GM21825 (cell line): ENCODE measurements around the gene NDUFAB1.
"Not testable (repeated sequence)": the region's sequence is repeated elsewhere in the genome, so short reads cannot be mapped to it uniquely, and the experiment has no call there.

Source experiments
- ATAC-seq: cut with Tn5 transposase; IDR thresholded peaks from one replicate; pipeline ENCODE4 v1.9.1; 2021; ENCODE audit warnings: mild to moderate bottlenecking, moderate library complexity; ENCODE audit not compliant: unreplicated experiment

The NDUFAB1 gene

DNA sequence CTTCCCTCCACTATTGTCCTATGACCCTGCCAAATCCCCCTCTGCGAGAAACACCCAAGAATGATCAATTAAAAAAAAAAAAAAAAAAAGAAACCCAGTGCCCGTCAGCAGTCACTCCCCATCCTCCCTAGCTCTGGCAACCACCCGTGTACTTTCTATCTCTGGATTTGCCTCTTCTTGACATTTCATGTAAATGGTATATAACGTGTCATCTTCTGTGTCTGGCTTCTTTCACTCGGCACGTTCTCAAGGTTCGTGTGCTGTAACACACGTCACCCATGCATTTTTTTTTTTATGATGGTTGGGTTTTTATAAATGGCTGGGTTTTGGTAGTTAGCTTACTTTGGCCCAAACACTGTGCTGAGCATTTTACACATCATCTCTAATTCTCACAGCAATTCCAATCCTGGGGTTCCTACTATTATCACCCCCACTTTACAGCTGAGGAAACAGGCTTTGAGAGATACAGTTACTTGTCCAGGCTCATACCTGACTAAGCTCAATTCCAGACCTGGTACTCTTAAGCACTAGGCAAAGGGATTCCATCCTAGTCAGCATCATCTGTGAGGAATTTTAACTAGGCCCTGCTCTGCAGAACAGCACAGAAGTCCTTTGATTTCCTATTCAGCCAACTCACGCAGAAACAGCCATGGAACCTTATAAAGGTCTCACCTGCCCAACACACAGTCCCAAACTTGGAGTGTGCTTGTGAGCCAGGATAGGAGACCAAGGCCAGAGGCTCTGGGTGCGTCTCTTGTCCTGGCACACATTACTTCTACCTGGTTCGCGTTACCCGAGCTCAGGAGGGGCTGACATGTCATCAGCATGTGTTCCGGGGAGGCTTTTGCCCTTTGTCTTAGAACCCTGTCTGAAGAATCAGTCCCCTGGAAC lies 11.7 kb downstream of the NDUFAB1 start:
- ATAC-seq = no peak

DNA sequence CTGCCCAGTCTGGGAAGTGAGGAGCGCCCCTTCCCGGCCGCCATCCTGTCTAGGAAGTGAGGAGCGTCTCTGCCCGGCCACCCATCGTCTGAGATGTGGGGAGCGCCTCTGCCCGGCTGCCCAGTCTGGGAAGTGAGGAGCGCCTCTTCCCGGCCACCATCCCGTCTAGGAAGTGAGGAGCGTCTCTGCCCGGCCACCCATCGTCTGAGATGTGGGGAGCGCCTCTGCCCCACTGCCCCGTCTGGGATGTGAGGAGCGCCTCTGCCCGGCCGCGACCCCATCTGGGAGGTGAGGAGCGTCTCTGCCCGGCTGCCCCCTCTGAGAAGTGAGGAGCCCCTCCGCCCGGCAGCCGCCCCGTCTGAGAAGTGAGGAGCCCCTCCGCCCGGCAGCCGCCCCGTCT lies 12.8 kb downstream of the NDUFAB1 start:
- ATAC-seq = not testable (repeated sequence)

DNA sequence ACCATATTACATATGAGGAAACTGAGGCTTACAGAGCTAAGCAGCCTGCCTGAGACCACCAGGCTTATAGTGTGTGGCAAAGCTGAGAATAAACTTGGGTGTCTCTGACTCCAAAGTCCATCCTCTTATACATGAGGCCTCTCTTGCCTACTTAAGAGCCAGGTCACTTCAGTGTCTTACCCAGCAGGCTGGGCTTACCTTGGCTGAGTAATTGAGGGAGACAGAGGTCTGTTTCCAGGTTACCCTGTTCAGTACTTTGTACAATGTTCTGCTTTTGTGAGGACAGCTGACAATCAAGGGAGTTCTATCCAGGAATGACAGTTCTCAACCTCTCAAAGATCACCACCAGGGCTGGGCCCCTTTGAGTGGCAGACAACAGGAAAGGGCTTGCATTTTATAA lies 14.4 kb downstream of the NDUFAB1 start:
- no peak for ATAC-seq

DNA sequence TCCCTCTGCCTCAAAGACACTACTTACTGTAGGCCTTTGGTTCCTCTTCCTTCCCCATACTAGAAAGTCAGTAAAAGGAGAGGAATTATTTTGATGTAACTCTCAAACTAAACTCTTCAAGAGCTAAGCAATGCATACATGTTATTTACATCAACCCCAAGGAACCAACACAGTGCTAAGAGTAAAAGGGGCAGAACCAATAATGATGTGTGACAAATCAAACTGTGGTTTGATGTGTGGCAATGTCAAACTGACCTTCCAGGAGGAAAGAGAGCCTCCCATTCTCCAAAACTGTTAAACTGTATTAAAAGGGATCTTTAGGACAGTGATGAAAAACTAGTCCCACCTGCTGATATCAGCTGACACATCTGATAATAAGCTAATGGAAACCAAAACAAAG lies 15.7 kb downstream of the NDUFAB1 start:
- ATAC-seq = no peak

DNA sequence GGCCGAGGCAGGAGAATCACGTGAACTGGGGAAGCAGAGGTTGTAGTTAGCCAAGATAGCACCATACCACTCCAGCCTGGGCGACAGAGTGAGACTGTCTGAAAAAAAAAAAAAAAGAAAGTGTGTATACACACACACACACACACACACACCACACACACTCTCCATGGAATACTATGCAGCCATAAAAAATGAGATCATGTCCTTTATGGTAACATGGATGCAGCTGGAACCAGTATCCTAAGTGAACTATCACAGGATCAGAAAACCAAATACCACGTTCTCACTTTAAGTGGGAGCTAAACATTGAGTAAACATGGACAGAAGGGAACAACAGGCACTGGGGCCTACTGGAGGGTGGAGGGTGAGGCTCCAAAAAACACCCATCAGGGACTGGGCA lies 16.7 kb downstream of the NDUFAB1 start:
- no peak for ATAC-seq

DNA sequence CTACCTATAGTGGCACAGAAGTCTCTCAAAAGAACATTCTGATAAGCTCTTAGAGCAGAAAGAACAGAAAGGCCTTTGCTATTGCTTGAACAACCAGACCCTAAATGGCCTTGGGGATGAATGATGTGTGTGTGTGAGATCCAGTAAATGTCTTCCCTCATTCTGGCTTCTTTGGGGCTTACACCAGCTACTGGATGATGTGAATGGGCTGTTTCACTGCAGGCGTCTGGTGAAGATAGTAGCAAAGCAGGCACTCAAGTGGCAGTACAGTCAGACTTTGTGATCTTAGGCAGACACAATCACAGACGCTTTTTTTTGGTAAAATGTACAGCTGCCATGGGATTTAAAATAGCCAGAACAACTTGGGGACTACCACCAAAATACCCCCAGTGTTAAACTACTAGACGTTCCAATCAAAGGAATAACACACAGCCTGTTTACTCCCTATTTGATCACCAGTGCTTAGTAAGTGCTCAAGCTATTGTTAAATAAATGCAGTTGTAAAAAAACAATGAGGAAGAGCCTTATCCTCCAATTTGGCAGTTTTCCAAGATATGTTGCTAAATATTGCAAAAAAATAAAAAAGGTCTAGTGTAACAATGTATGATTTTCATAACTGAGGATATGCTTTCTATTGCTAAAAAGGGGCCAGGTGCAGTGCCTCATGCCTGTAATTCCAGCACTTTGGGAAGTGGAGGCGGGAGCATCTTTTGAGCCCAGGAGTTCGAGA lies 17.9 kb downstream of the NDUFAB1 start:
- no peak for ATAC-seq

DNA sequence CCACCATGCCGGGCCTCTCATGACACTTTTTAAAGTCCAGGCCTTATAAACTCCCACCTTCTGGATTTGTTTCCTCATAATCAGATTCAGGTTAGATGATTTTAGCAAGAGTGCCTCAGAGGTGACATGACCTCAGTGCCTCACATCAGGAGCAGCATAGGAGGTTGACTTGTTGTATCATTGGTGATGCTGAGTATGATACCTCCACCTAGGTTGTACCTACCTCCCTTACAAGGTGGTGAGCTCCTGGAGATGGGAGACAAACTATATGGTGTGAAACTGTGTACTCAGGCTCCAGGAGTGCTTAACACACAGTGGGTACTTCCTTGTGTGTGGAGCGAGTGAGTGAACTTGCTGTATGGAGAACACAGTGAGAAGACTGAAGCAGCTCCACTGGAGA lies 18.6 kb downstream of the NDUFAB1 start:
- no peak for ATAC-seq

DNA sequence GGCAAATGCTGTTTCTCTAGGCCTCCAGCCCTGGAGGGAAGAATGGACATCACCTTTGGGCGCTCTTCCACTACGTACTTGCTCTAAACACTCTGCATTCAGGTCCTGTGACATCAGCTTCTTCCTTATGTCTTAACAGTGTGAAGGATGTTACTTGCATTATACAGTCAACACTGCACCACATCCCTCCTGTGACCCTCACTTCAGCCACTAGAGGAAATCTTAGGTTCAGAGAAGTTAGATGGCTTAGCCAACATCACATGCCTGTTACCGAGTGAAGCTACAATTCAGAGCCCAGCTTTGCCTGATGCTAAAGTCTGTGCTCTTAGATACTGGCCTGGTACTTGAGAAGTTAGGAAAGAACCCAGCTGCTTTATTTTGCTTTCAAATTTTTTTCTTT lies 20.3 kb downstream of the NDUFAB1 start:
- no peak for ATAC-seq

DNA sequence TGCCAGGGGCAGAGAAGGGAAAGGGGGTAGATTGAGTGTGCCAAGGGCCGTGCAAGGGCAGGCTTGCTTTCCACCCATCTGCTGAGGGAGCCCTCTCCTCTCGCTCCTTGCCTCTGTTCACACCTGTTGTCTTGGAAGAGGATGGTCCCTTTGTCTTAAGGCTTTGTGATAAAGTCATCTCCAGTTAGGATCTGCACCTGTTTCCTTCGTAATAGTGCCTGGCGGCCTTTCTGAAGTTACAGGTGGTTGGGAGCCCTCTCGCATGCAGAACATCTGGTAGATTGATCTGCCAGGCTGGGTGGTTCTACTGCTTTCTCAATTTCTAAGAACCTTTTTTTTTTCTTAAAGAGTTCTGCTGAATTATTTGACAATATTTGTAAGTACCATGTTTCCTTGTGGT lies 22.3 kb downstream of the NDUFAB1 start:
- no peak for ATAC-seq

DNA sequence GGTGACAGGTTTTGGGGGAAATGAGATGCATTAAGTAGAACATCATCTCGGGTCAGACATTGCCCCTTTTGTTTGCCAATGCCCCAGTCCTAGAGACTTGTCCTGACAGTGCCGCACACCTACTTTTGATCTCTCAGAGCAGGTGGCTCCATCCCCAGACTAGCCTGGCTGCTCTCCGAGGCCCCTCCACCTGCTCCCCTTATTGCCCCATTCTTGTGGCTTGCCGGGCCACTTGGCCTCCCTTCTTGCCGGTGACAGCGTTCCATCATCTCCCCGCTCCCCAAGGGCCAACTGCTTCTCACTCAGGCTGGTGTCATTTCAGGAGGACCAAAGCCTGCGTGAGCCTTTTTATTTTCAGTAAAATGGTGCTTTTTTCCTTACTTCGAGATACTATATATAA lies 23.7 kb downstream of the NDUFAB1 start:
- no peak for ATAC-seq

DNA sequence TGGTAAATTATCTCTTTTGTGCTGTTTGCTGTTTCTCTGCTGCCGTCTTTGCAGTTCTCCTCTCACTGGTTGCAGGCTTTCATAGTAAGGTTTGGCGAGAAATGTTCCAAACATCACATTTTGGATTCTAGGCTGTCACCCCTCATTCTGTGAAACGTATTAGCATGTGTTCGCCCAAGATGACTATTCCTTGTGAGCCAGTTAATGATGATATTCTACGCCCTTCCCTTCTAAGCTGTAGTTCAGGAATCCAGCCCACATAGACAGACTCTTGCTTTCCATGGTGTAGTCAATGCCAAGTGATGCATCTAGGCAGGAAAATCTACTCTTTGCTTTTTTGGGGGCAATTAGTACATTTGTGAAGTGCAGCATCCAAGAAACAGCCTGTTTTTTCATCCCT lies 24.2 kb downstream of the NDUFAB1 start:
- no peak for ATAC-seq

DNA sequence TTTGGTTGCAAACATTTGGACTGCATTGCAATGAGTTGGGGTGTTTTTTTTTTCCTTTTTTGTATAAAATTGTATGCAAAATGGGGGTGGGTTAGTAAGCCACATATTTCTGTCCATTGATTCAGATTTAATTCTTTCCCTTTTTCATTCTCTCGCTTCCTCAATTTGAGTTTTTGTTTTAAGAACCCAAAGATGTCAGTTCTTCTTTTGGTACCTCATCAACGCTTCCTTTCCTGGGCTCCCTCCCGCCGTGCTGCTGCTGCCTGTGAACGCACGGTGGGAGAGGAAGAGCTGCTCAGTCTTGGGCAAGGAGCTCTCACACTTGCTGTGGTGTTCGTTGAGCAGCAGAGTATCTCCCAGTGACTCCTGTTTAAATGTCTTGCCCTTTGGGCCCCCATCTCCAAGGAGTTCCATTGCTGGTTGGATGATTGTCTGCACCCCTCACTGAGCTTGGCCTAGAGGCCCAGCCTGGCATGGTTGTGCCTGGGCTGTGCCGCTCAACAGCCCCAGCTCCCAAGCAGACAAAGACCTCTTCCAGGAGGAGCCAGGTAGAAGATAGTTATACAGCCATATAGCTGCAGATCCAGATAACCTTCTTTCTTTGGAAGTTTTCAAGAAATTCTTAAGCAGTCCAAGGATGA lies 25.0 kb downstream of the NDUFAB1 start:
- ATAC-seq = no peak

DNA sequence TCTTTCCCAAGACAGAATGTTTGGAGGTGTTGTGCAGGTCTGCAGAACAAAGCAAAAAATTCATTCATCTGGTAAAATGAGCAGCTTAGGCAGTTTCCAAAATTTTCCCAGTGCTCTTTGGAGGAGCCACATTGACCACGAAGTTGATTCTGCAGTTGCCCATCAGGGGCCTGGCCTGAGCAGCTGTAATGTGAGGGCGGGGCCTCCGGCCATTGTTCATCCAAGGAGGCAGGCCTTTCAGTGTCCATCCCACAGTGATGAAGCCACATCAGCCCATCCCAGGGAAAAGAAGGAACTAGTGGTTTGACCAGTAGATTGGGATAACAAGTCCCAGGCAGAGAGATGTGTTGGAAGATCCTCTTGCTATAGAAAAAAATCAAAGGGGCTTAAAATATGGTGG lies 28.5 kb downstream of the NDUFAB1 start:
- no peak for ATAC-seq

DNA sequence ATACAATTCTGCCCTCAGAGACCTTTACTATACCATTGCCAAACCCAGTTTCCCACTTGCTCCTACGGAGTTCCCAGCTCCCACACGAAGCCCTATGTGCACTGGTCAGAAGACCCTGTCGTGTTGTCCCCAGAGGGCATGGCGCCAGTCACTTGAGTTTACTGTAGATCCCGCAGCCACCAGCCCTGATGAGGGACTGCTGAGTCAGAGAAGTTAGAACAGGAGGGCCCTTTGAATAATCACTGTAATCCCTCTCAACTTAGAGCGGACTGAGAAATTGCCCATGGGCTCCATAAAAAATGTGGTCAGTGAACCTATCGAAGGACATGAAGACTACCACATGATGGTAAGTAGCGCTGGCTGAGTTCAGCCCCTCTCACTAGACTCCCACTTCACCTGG lies 29.4 kb downstream of the NDUFAB1 start:
- no peak for ATAC-seq

DNA sequence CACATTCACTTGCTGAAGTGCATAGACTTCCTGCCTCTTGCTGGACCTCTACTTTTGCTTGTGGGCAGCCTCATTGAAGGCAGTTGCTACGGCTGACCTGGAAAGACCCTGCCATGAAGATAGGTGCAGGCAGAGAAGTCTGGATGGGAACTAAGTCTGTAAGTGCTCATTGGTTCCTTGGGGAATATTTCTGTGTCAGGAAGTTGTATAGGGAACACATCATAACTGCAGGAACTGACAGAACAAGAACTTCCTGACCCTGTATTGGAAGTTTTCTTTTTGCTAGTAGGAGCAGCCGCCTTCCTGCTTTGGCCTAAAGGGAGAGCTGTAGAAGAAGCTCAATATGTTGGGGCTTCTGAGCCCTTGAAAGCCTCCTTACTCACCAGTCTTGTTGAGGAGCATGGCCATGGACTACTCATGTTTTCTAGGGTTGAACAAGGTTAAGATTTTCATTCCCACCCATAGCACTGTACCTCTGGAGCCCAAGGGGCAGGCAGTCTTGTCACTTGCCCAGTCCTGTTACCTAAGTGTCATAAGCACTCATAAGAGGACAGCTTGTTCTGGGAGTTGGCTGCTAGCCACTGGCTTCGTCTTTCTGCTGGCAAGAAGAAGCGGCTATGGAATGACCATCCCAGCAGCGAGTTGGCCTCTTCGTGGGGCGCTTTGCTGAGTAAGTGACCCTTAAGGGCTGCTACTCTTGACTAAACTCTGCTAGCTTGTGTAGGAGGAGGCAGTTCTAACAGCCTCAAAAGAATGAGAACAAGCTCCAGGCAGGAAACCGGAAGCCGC lies 31.3 kb downstream of the NDUFAB1 start:
- ATAC-seq = no peak

DNA sequence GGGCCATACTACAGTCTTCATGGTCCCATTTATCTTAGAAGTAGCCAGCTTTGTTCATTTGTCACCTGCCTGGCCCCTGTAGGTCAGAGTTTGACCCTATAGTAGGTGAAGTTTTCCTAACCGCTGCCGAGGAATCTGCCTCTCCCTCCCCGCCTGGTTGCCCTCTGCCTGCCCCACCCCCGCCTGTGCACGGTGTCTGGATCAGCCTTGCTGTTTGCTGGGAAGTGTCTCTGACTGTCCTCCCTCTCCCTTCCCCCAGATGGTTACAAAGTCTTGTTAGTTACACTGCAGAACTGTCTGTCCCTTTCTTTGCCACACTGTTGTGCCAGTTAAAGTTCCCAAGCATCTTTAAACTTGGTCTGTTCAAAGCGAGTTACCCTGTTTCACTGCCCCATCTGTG lies 32.9 kb downstream of the NDUFAB1 start:
- ATAC-seq = no peak

DNA sequence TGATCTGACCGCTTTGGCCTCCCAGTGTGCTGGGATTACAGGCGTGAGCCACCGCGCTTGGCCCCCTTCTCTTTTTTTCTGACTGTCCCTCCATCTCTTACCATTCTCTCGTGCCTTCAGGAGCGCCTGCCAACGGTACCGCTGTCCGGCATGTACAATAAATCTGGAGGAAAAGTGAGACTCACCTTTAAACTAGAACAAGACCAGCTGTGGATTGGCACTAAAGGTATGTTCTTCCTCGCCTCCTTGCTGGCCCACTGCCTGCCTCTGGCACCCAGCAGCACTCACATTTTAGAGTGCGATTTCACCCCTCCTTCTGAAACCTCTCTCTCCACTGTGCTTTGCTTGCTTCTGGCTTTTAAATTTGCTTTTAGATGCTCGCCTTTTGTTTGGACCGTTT lies 33.6 kb downstream of the NDUFAB1 start:
- ATAC-seq = no peak

DNA sequence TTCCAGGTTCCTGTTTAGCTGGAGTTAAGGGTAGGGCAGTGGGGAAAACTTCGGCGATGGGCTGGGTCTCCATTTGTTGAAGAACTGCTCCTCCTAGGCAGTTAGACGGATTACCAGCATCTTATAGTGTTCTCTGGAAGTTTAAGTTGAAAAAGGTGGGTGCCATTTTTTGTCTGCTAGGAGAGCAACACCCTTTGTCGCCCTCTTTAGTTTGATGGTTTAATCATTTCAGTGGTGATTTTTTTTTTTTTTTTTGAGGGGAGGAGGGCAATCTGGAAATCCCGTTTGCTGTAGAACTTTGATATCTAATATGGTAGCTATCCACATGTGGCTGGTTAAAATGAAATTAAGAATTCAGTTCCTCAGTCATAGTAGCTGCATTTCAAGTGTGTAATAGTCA lies 34.5 kb downstream of the NDUFAB1 start:
- no peak for ATAC-seq

DNA sequence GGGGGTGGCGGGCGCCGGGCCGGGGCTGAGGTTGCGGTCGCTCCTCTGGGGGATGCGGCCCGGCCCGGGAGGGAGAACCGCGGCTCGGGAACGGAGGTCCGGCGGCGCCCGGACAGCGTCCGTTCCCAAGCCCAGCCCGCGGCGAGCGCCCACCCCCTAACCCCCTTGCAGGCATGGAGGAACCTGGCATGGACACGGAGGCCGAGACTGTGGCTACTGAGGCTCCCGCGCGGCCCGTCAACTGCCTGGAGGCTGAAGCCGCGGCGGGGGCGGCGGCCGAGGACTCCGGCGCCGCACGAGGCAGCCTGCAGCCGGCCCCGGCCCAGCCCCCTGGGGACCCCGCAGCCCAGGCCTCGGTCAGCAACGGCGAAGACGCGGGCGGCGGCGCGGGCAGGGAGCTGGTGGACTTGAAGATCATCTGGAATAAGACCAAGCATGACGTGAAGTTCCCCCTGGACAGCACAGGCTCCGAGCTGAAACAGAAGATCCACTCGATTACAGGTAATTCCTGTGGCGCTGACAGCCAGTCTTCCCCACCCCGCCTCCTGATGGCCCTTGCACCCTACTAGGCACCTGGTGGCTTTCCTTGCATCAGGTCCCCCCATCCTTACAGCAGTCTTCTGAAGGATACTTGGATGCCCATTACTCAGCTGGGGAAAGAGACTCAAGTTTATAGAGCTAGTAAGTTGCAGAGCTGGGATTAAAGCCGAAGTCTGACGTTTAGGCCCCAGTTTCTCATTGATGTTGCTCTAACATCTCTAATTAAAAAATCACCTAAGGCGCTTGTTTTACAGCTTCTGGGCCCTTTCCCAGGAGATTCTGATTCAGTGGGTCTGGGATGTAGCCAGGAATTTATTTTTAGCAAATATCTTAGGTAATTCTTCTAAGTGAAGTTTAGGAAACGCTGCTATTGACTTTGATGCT lies 38.1 kb downstream of the NDUFAB1 start:
- ATAC-seq = no peak
